Smooth muscle cell of the brain vasculature (primary cell): ENCODE results near the gene MARVELD3.
"Not testable (repeated sequence)": the region's sequence is repeated elsewhere in the genome, so short reads cannot be mapped to it uniquely, and the experiment has no call there.

ENCODE experiments used
- DNase-seq: peaks from one replicate; pipeline ENCODE4 v3.0.0-alpha.2; 2012; ENCODE audit warnings: low read depth, low spot score

Gene MARVELD3, protein sequence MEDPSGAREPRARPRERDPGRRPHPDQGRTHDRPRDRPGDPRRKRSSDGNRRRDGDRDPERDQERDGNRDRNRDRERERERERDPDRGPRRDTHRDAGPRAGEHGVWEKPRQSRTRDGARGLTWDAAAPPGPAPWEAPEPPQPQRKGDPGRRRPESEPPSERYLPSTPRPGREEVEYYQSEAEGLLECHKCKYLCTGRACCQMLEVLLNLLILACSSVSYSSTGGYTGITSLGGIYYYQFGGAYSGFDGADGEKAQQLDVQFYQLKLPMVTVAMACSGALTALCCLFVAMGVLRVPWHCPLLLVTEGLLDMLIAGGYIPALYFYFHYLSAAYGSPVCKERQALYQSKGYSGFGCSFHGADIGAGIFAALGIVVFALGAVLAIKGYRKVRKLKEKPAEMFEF

DNA sequence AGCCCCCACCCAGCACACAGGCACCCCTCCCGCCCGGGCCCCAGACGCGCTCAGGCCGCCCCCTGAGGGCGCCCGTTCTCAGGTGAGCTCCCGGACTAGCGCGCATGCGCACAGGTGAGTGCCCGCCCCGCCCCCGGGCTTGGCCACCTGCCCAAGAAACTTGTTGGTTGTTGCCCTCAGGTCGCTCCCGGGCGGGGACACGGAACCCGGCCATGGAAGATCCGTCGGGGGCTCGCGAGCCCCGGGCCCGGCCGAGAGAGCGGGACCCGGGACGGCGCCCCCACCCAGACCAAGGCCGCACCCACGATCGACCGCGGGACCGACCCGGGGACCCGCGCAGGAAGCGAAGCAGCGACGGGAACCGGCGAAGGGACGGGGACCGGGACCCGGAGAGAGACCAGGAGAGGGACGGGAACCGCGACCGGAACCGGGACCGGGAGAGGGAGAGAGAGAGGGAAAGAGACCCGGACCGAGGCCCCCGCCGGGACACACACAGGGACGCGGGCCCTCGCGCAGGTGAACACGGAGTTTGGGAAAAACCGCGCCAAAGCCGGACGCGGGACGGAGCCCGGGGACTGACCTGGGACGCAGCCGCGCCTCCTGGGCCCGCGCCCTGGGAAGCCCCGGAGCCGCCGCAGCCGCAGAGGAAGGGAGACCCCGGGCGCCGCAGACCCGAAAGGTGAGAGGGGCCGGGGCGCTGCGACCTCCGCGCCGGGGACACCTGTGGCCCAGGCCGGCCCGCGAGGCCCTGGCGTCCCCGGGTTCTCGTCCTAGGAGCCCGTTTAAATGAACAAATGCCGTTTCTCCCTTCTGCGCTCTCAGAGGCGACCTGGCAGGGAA lies at the start of gene MARVELD3:
MARVELD3 (plus strand) TSS at position 167 of the 840 bp plus-strand sequence; CDS start at position 213, 46 bp downstream.
- no peak for DNase-seq

DNA sequence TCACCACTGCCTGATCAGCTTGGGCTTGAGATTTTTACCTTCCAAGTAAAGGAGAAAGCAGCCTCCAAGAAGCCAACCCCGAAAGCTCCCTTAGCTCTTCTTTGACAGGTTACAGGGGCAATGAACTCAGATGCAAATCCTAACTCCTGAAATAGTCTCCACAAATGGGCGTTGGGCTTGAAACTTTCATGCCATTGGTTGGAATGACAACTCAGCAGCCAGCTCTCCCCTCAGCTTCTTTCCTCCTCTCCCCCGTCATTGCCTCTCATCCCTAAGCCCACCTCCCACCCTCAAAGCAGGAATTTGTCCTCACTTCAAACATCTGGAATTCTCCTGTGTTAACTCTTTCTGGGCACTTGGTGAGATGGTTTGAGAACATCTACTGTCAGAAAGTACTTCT lies 49.0 kb upstream of the MARVELD3 start, which contains the start of gene TAT:
TAT (minus strand) TSS at position 122 of the 400 bp plus-strand sequence. CDS start 677 bp downstream, outside the sequence.
- no peak for DNase-seq

DNA sequence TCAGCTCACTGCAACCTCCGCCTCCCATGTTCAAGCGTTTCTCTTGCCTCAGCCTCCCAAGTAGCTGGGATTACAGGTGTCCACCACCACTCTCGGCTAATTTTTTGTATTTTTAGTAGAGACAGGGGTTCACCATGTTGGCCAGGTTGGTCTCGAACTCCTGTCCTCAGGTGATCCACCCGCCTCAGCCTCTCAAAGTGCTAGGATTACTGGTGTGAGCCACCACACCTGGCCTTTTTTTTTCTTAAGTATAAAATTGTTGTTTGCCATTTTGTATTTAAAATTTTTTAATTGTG lies 43.5 kb upstream of the MARVELD3 start:
- DNase-seq: not testable (repeated sequence)

DNA sequence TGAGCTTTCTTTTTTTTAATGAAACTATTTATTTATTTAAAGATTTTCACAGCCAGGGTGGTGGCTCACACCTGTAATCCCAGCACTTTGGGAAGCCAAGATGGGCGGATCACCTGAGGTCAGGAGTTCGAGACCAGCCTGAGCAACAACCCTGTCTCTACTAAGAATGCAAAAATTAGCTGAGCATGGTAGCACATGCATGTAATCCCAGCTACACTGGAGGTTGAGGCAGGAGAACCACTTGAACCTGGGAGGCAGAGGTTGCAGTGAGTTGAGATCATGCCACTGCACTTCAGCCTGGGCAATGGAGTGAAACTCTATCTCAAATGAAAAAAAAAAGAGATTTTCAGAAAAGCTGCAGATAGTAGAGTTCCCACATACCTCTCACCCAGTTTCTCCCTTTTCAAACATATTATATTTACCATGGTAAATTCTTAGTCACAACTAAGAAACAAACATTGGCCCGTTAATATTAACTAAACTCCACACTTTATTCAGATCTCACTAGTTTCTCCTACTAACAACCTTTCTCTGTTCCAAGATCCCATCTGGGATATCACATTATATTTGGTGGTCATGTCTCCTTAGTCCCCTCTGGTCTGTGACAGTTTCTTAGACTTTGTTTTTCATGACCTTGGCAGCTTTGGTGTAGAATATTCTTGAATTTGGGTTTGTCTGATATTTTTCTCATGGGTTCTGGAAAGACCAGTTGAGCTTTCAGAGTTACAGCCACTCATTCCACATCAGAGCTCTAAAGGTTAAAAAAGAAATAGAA lies 41.3 kb upstream of the MARVELD3 start:
- DNase-seq: no peak

DNA sequence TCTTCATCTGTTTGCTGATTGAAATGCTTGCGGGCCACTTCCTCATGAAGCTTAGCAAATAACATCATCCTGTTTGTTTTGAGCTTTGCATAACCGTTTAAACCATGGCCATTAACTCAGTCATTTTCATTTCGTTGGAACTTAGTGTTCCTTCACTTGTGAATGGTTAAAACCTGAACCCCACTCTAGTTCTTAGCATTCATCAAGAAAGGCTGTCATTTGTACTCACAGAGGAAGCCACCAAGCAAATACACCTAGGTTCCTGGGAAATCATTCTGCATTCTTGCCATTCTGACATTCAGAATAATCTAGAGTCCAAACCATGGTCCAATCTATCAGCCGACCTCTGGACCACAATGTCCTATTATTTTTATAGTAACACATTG lies 40.7 kb upstream of the MARVELD3 start:
- no peak for DNase-seq

DNA sequence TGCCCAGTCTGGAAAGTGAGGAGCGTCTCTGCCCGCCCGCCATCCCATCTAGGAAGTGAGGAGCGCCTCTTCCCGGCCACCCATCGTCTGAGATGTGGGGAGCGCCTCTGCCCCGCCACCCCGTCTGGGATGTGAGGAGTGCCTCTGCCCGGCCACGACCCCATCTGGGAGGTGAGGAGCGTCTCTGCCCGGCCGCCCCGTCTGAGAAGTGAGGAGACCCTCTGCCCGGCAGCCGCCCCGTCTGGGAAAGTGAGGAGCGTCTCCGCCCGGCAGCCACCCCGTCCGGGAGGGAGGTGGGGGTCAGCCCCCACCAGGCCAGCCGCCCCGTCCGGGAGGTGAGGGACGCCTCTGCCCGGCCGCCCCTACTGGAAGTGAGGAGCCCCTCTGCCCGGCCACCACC lies 36.6 kb upstream of the MARVELD3 start:
- DNase-seq: not testable (repeated sequence)

DNA sequence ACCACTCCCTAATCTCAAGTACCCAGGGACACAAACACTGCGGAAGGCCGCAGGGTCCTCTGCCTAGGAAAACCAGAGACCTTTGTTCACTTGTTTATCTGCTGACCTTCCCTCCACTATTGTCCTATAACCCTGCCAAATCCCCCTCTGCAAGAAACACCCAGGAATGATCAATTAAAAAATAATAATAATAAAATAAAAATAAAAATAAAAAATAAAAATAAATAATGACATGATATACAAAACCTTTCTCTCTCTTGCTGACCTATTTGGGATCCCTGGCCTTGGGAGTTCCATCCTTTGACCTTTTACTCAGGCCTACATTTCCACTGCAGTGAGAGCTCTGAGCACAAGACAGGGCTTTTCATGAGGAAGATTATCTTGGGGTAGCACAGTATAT lies 35.9 kb upstream of the MARVELD3 start:
- DNase-seq: not testable (repeated sequence)

DNA sequence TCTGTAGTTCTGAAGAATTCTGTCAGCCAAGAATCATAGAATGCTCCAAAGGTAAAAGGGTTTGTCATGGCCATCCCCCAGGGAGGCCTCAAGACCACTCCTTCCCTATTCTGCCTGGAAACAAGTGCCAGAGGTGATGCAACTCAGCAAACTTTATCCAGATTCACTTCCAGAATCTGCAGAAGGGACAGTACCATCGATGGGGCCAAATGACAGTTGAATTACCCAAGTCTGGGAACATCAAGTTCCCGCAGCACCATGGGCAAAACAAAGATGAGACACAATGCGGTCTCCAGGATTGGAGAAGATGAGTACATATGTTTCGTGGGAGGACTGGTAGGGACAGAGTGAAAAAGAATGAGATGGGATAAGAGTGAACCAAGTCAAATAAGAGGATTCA lies 35.4 kb upstream of the MARVELD3 start:
- DNase-seq: no peak

DNA sequence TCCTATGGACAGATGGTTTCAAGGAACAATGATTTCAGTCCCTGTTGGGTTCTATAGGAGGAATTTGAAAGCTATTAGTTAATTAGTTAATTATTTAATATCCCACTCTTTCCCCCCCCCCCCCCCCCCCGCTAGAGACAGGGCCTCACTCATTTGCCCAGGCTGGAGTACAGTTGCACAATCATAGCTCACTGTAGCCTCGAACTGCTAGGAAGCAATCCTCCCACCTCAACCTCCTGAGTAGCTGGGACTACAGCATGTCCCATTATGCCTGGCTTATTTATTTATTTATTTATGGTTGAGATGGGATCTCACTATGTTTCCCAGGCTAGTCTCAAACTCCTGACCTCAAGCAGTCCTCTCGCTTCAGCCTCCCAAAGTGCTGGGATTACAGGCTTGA lies 34.1 kb upstream of the MARVELD3 start:
- no peak for DNase-seq

DNA sequence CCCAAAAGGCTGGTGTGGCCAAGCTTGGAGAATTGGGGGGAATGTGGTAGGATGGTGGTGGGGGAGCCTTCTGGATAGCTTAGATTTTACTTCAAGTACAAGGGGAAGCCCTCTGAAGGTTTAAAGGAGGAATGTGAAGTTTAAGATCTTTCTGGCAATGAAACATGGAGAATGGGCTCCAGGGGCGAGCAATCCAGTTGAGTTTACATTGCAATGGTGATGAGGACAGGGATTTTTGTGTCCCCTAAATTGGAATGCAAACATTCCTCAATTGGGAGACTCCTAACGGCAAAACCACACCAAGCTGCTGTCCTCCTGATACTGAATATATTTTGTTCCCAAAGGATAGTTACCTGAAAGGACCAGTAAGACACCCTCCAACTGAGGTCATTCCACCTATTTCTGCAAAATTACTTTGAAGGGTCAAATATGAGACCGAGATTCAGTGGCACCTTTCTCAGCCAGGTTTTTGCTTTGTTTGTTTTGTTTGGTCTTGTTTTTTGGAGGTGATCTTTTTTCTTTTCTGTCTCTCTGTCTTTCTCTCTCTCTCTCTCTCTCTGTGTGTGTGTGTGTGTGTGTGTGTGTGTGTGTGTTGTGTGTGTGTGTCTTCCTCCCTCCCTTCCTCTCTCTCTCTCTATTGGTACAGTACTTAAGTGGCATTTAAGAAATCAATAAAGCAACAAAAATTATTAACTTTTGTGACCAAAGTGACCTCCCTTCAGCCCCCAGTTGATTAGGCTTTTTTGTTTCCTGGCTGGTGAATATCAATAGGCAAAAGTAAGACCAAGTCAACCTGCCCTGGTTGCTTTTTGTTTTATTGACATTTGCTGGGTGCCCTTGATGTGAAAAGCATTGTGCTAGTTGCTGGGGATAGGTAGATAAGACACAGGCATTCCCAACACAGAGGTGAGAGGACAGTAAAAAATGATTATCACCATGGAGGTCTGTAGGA lies 32.7 kb upstream of the MARVELD3 start:
- no peak for DNase-seq

DNA sequence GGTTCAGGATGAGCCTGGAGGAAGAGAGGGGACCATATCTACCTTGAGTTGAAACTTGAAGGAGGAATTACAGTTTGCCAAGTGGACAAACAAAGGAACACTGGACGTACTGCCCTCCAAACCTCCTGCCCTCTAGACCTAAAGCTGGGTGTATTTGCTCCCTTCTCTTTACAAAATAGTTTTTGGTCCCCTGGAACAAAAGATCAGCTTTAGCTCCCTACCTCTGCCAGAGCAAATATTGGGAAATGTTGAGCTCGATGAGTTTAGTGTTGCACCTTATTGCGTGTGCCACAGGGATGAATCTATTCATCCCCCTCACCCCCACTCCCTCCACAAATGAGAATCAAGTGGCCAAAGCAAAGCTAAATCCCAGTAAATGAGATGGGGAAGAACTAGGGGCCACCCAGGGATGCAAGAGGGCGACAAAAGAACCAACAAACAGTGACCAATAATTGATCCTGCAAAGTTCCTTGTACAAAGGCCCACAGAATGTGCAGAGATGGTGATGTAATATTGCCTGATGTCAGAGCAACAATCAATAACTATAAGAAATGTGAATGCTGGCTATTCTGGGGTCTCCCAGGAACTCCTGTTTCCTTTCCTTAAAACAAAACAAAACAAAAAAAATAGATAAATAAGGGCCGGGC lies 31.9 kb upstream of the MARVELD3 start:
- DNase-seq: no peak

DNA sequence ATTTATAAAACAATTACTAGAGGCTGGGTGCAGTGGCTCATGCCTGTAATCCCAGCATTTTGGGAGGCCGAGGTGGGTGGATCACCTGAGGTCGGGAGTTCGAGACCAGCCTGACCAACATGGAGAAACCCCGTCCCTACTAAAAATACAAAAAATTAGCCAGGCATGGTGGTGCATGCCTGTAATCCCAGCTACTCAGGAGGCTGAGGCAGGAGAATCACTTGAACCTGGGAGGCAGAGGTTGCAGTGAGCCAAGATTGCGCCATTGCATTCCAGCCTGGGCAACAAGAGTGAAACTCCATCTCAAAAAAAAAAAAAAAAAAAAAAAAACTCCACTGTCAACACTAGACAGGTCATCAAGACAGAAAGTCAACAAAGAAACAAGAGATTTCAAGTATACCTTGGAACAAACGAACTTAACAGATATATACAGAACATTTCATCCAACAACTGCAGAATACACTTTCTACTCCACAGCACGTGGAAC lies 30.6 kb upstream of the MARVELD3 start:
- not testable (repeated sequence) for DNase-seq

DNA sequence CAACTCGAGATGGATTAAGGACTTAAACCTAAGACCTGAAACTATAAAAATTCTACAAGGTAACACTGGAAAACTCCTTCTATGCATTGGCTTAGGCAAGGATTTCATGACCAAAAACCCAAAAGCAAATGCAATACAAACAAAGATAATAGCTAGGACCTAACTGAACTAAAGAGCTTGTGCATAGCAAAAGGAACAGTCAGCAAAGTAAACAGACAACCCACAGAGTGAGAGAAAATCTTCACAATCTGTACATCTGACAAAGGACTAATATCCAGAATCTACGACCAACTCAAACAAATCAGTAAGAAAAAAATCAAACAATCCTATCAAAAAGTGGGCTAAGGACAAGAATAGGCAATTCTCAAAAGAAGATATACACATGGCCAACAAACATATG lies 27.6 kb upstream of the MARVELD3 start:
- not testable (repeated sequence) for DNase-seq

DNA sequence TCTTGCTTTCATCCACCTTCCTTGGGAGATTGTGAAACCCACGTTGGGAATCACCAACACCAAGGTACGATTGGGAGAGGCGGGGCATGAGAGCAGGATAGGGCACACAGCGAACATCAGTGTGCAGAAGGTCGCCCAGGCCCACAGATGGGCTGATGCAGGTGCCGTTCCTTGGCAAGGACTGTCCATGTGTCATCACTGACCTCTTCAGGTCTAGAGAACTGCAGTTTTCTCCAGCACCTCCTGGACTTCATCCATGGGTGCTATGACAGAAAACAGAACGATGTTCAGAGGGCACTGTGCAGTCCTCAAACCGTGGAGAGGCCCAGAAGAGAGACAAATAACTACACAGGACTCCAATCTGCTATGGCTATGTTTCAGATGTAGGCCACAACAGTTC lies 25.2 kb upstream of the MARVELD3 start:
- no peak for DNase-seq

DNA sequence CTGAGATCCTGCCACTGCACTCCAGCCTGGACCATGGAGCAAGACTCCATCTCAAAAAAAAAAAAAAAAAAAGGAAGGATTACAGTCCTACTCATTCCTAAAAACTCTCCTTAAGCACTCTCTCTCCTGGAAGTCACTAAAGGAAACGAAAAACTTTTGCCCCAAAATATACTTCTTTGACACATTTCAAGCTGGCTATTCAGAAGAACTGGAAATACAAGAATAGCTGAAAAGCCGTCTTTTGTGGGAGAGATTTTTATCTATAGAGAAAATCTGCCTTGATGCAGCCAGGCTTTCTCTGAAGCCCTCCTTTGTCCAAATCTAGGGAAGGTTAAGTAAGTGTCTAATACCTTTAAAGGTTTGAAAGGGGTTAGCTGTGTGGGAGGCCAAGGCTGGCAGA lies 16.9 kb upstream of the MARVELD3 start:
- no peak for DNase-seq

DNA sequence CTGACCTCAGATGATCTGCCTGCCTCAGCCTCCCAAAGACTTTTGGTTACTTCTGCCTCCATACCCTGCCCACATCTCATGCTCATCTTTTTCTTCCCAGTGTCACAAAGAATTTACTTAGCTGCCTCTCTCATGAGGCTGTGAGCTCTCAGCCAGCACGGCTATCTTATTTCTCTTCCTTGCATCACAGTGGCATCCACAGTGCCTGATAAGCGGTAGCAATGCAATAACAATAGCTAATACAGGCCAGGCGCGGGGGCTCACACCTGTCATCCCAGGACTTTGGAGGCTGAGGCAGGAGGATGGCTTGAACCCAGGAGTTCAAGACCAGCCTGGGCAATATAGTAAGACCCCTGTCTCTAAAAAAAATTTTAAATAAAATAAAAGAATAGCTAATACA lies 15.5 kb upstream of the MARVELD3 start:
- no peak for DNase-seq

DNA sequence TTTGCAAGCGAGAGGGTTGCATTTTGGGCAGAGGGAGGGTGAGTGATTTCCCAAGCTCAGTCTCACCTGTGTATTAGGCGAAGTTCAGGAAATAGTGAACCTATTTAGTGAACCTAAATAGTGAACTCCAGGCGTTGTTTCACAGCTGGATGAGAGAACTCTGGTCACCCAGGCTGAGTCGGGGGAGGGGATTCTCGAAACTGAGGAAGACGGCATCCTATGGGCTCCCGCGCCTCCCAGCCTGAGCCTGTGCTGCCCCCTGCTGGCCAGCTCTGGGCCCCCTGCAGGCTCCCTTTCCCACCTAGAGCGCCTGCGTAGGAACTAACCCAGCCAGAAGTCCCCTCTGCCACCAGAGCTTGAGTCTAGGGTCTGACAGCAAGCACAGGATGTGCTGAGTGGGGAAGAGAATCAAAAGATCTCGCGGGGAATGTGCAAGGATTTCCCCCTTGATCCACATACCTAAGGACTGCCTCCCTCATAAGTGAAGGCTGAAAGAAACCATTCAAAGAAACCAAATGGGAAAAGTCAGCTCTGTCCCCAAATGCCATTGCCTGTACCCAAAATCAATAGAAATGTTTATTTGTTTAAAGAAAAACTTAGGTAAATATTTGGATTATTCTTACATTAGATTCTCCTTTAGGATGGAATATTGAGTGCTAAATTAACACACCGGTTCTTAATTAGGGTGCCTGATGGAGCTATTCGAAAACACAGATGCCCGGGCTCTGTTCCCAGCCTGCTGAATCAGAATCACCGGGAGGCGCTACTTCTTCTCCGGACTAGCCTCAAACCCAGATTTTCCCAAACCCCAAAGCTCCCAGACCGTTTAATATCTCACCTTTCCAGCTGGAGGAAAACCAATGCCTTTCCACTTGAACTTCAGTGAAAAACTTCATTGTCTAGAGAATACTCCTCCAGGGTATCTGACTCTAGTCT lies 14.8 kb upstream of the MARVELD3 start:
- no peak for DNase-seq

DNA sequence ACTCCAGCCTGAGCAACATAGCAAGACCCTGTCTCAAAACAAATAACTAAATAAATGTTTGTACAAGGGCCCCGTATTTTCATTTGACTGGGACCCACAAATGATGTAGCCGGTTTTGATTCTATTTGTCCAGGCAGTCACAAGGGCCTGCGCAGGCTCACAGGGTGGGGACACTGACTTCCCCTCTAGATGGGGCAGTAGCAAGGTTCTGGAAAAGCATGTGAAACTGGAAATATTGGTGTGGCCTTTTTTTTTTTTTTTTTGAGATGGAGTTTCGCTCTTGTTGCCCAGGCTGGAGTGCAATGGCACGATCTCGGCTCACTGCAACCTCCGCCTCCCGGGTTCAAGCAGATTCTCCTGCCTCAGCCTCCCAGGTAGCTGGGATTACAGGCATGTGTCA lies 11.0 kb upstream of the MARVELD3 start:
- DNase-seq: not testable (repeated sequence)

DNA sequence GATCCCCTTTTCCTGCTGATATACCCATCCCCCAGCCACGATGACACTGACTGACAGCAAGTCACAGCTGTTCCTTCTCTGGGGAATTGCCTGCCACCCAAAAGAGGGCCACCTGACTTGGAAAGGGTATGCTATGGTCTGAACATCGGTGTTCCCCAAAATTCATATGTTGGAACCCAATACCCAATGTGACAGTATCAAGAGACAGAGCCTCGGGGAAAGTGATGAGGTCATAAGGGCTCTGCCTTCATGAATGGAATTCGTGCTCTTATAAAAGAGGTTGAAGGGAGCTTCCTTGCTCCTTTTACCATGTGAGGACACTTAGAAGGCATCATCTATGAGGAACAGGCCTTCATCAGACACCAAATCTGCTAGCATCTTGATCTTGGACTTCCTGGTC lies 7.6 kb upstream of the MARVELD3 start:
- no peak for DNase-seq
